Measurements from ENCODE around the gene AGBL1.

GRCh38 chr15:86833595-86833994 lies 753.9 kb downstream of the AGBL1 start:
- TF ChIP-seq CTCF (IDR thresholded peaks at IDR 0.05) = no peak
- no peak for TF ChIP-seq POLR2A (IDR thresholded peaks at IDR 0.05)

Data from prostate gland (tissue), 2 donors.